KMS-11 (cell line): ENCODE measurements around the gene SPINT1.

Experiments used
- H2AFZ ChIP-seq: fragments of 200-600 bp; sonication (generic); 2 replicates; pipeline ENCODE4 v1.6.1; 2016; ENCODE audit warnings: antibody characterized with exemption, mixed run types, low read depth
- H3K27ac ChIP-seq: fragments of 200-600 bp; sonication (generic); 2 replicates; pipeline ENCODE4 v1.6.1; 2016; ENCODE audit warnings: mild to moderate bottlenecking, mixed run types
- H3K27me3 ChIP-seq: fragments of 200-600 bp; sonication (generic); 2 replicates; pipeline ENCODE4 v1.6.1; 2017; ENCODE audit warnings: mild to moderate bottlenecking, low read depth, mixed run types, moderate library complexity; ENCODE audit not compliant: insufficient read depth
- H3K36me3 ChIP-seq: fragments of 200-600 bp; sonication (generic); 2 replicates; pipeline ENCODE4 v1.6.1; 2017; ENCODE audit warnings: mild to moderate bottlenecking, mixed run types; ENCODE audit not compliant: insufficient read depth
- H3K4me1 ChIP-seq: fragments of 200-600 bp; sonication (generic); 2 replicates; pipeline ENCODE4 v1.6.1; 2016; ENCODE audit warnings: mild to moderate bottlenecking, low read depth, mixed run types; ENCODE audit not compliant: poor library complexity, severe bottlenecking
- H3K4me2 ChIP-seq: fragments of 200-600 bp; sonication (generic); 2 replicates; pipeline ENCODE4 v1.7.0; 2016; ENCODE audit warnings: mild to moderate bottlenecking, mixed run types
- H3K4me3 ChIP-seq: fragments of 200-600 bp; sonication (generic); IDR thresholded peaks from 2 replicates; pipeline ENCODE4 v1.6.1; 2017; ENCODE audit warnings: low read depth, low read length, mixed read lengths; ENCODE audit not compliant: insufficient read depth
- H3K79me2 ChIP-seq: fragments of 200-600 bp; sonication (generic); 2 replicates; pipeline ENCODE4 v1.6.1; 2016; ENCODE audit warnings: low read depth, mixed run types; ENCODE audit not compliant: insufficient read depth
- H3K9ac ChIP-seq: fragments of 200-600 bp; sonication (generic); 2 replicates; pipeline ENCODE4 v1.6.1; 2016; ENCODE audit warnings: mild to moderate bottlenecking, mixed run types
- H4K20me1 ChIP-seq: fragments of 200-600 bp; sonication (generic); 2 replicates; pipeline ENCODE4 v1.6.1; 2016; ENCODE audit warnings: mild to moderate bottlenecking, mixed run types; ENCODE audit not compliant: insufficient read depth
- TF ChIP-seq, protein P1 (sequence below): fragments of 200-600 bp; sonication (generic); conservative IDR thresholded peaks from 2 replicates; pipeline ENCODE4 v1.6.1; 2017; ENCODE audit warnings: low read depth, mild to moderate bottlenecking, antibody characterized with exemption, low read length, moderate library complexity, mixed read lengths

The SPINT1 gene

DNA sequence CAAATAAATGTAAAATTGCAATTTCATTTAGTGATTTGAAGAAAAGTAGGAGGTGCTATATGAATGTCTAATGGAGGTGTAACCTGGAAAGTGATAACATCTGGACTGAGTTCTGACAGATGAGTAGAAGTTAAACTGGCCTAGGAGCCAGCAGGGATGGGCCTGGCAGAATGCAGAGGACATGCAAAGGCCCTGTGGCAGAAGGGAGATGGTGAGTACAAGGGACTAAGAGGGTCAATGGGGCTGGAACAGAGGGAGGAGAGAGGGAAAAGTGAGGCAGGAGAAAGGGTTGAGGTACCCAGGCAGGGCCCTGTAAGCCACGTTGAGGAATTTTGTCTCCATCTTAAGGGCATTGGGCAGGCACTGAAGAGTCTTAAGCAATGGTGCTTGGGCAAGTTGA lies 12.0 kb upstream of the SPINT1 start:
- Histone ChIP-seq H3K79me2 (no peaks in the 10 kb centered on the region), H3K4me1 (peaks cover 21% of the 10 kb centered on the region), H3K4me3 (no peak overlapping the region), H3K36me3 (no peaks in the 10 kb centered on the region), H3K27me3 (no peaks in the 10 kb centered on the region), H3K9ac (no peak overlapping the region), H2AFZ (no peak overlapping the region), H3K4me2 (no peak overlapping the region), H4K20me1 (no peaks in the 10 kb centered on the region), H3K27ac (no peak overlapping the region)
- TF ChIP-seq, protein P1, sequence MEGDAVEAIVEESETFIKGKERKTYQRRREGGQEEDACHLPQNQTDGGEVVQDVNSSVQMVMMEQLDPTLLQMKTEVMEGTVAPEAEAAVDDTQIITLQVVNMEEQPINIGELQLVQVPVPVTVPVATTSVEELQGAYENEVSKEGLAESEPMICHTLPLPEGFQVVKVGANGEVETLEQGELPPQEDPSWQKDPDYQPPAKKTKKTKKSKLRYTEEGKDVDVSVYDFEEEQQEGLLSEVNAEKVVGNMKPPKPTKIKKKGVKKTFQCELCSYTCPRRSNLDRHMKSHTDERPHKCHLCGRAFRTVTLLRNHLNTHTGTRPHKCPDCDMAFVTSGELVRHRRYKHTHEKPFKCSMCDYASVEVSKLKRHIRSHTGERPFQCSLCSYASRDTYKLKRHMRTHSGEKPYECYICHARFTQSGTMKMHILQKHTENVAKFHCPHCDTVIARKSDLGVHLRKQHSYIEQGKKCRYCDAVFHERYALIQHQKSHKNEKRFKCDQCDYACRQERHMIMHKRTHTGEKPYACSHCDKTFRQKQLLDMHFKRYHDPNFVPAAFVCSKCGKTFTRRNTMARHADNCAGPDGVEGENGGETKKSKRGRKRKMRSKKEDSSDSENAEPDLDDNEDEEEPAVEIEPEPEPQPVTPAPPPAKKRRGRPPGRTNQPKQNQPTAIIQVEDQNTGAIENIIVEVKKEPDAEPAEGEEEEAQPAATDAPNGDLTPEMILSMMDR = no peak

DNA sequence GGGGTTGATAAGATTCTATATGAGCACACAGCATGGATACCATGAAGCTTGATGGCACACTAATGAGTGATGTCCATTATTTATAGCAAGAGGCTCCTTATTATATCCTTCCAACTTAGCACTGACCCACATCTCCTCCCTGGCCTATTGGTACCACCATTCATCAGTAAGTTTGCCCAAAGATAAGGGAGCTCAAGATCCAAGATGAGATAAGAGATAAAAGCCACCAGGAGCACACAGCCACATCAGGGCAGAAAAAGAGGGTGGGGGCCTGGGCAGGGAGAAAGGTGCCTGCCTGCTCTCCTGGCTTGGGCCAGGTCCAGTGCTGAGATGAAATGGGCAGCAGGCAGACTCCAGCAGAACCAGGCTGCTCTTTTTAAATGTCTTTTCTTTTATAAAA lies 10.9 kb upstream of the SPINT1 start:
- Histone ChIP-seq H3K9ac (no peak overlapping the region), H3K79me2 (no peaks in the 10 kb centered on the region), H3K4me1 (peaks cover 21% of the 10 kb centered on the region), H4K20me1 (no peaks in the 10 kb centered on the region), H2AFZ (no peak overlapping the region), H3K27me3 (no peaks in the 10 kb centered on the region), H3K4me2 (no peak overlapping the region), H3K4me3 (no peak overlapping the region), H3K27ac (no peak overlapping the region), H3K36me3 (no peaks in the 10 kb centered on the region)
- TF ChIP-seq, protein P1 = no peak

DNA sequence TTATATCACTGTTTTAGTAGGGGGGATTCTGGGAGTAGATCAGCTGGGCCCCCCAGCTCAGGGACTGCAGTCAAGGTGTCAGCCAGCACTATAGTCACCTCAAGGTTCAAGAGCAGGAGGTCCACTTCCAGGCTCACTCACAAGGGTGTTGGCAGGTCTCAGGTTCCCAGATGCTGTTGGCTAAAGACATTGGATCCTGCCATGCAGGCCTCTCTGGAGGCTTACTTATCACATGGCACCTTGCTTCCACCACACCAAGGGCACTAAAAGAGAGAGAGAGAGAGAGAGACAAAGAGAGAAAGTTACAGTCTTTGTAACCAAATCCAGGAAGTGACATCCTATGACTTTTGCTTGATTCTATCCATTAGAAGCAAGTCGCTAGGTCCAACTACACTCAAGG lies 7.8 kb upstream of the SPINT1 start:
- Histone ChIP-seq H4K20me1 (no peaks in the 10 kb centered on the region), H3K27ac (no peak overlapping the region), H3K36me3 (no peaks in the 10 kb centered on the region), H3K79me2 (no peaks in the 10 kb centered on the region), H3K27me3 (no peaks in the 10 kb centered on the region), H3K4me1 (peaks cover 8% of the 10 kb centered on the region), H3K4me3 (no peak overlapping the region), H3K9ac (no peak overlapping the region), H2AFZ (no peak overlapping the region), H3K4me2 (no peak overlapping the region)
- TF ChIP-seq, protein P1 = no peak

DNA sequence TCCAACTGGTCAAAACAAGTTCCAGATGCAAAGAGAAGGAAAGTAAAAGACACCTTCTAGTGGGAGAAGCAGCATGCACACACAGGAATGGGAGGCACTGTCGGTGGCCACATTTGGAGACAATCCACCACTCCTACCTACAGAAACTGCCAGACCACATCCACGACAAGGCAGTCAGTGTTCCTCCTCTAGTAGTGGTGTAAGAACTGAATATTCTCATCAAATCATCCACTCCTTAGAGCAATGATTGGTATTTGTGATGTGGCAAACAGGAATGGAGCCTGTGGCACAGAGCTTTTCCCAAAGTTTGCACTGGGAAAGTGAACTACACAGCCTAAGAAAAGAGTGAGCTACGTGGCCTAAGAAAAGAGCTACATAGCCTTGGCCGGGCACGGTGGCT lies 5.1 kb upstream of the SPINT1 start:
- TF ChIP-seq, protein P1 = no peak
- Histone ChIP-seq H3K4me2 (no peak overlapping the region), H4K20me1 (no peaks in the 10 kb centered on the region), H3K4me3 (no peak overlapping the region), H3K36me3 (no peaks in the 10 kb centered on the region), H3K4me1 (no peaks in the 10 kb centered on the region), H3K79me2 (no peaks in the 10 kb centered on the region), H3K27ac (no peak overlapping the region), H2AFZ (no peak overlapping the region), H3K9ac (no peak overlapping the region), H3K27me3 (peaks cover 4% of the 10 kb centered on the region)
